ENCODE data around the gene FAM168A.

DNA sequence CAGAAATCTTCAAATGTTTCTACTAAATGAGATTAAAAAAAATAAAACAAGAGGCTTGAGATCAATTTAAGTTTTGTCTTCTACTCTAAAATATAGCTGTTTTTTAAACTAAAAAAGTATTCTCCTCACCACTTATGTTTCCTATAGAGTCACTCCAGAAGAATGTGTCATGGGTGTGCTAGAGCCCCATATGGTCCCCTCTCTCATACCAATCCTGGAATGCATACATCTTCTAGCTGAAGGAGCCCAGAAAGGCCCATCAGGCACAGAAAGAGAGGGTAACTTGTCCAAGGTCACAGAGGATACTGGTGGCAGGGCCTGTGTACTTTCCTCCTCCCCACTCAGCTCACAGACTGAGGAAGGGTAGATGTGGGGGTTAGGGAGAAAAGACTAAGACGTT lies 187.3 kb downstream of the FAM168A start:
- no peak for TF ChIP-seq CTCF (IDR thresholded peaks at IDR 0.05; ENCODE audit: poor library complexity)
- TF ChIP-seq EZH2 (IDR thresholded peaks at IDR 0.05; ENCODE audit: borderline replicate concordance), result no peak
- TF ChIP-seq EZH2phosphoT487 (IDR thresholded peaks at IDR 0.05; ENCODE audit: low read depth, severe bottlenecking, unreplicated experiment), result no peak
